Effector memory CD8-positive, alpha-beta T cell (primary cell): Measurements from ENCODE around the gene CKM.

Experiments used
- ATAC-seq: fragments of 150-1000 bp; cut with Tn5 transposase; replicated peaks from 2 replicates; pipeline ENCODE4 v1.10.0; 2021; ENCODE audit warnings: mild to moderate bottlenecking, moderate library complexity
- DNase-seq, 3 experiments: peaks; one replicate each; pipeline ENCODE4 v3.0.0; 2021
- H3K27ac Mint-ChIP-seq, 2 donors: one replicate each; pipeline ENCODE4 v1.8.0; 2022; ENCODE audit warnings: mild to moderate bottlenecking in 2 of 2, mixed read lengths in 2 of 2, moderate library complexity in 2 of 2
- H3K27me3 Mint-ChIP-seq, 2 donors: one replicate each; pipeline ENCODE4 v1.8.0; 2022; ENCODE audit warnings: mixed read lengths in 2 of 2
- H3K36me3 Mint-ChIP-seq: one replicate; pipeline ENCODE4 v1.8.0; 2022; ENCODE audit warnings: mild to moderate bottlenecking, moderate library complexity, mixed read lengths; ENCODE audit not compliant: insufficient read depth
- H3K4me1 Mint-ChIP-seq, 2 donors: one replicate each; pipeline ENCODE4 v1.8.0; 2022; ENCODE audit warnings: low read depth in 2 of 2, mixed read lengths in 2 of 2
- H3K4me3 Mint-ChIP-seq, 2 donors: one replicate each; pipeline ENCODE4 v1.8.0; 2022; ENCODE audit warnings: mild to moderate bottlenecking in 2 of 2, mixed read lengths in 2 of 2, moderate library complexity in 2 of 2
- H3K9me3 Mint-ChIP-seq, 2 donors: one replicate each; pipeline ENCODE4 v1.8.0; 2022; ENCODE audit warnings: mixed read lengths in 2 of 2

The CKM gene

GRCh38 chr19:45304141-45304926 lies 18.3 kb downstream of the CKM start:
- DNase-seq (no peak), ATAC-seq (no peak)
- H3K9me3 Mint-ChIP-seq, result no peaks in the 10 kb centered on the region
- no peak overlapping the region for H3K4me3 Mint-ChIP-seq
- peaks cover 5 to 8% of the 10 kb centered on the region in 2 donors for H3K4me1 Mint-ChIP-seq
- peaks cover 17% of the 10 kb centered on the region for H3K36me3 Mint-ChIP-seq
- peak overlapping the region; percentile 41 to 64 for H3K27ac Mint-ChIP-seq
- H3K27me3 Mint-ChIP-seq, result no peaks in the 10 kb centered on the region

- H3K27ac Mint-ChIP-seq, result peak overlapping the region in 1 of 2 donors; percentile 41
Measured at GRCh38 chr19:45303269-45304060, 19.2 kb downstream of the CKM start.

GRCh38 chr19:45302416-45302815 lies 20.3 kb downstream of the CKM start:
- no peak for ATAC-seq
- Mint-ChIP-seq H3K9me3 (no peaks in the 10 kb centered on the region), H3K27me3 (no peaks in the 10 kb centered on the region), H3K4me1 (peaks cover 5 to 8% of the 10 kb centered on the region in 2 donors), H3K36me3 (peaks cover 26% of the 10 kb centered on the region), H3K27ac (no peak overlapping the region), H3K4me3 (no peak overlapping the region)
- DNase-seq, result no peak

More at GRCh38 chr19:45303269-45304060, 19.2 kb downstream of the CKM start:
- no peaks in the 10 kb centered on the region for H3K27me3 Mint-ChIP-seq
- H3K36me3 Mint-ChIP-seq, result peaks cover 25% of the 10 kb centered on the region
- no peak overlapping the region for H3K4me3 Mint-ChIP-seq
- peaks cover 5 to 8% of the 10 kb centered on the region in 2 donors for H3K4me1 Mint-ChIP-seq
- DNase-seq (no peak), ATAC-seq (no peak)
- no peaks in the 10 kb centered on the region for H3K9me3 Mint-ChIP-seq

- Mint-ChIP-seq H3K4me1 (peaks cover 3 to 4% of the 10 kb centered on the region in 2 donors), H3K4me3 (no peak overlapping the region), H3K27ac (no peak overlapping the region), H3K36me3 (peaks cover 44% of the 10 kb centered on the region), H3K9me3 (no peaks in the 10 kb centered on the region), H3K27me3 (no peaks in the 10 kb centered on the region)
- no peak for DNase-seq
- no peak for ATAC-seq
Measured at GRCh38 chr19:45299719-45300118, 23.0 kb downstream of the CKM start.

- DNase-seq, result no peak
- Mint-ChIP-seq H3K27me3 (no peaks in the 10 kb centered on the region), H3K27ac (peak overlapping the region in 1 of 2 donors; percentile 72), H3K4me1 (no peaks in the 10 kb centered on the region), H3K4me3 (no peak overlapping the region), H3K36me3 (peaks cover 47% of the 10 kb centered on the region), H3K9me3 (no peaks in the 10 kb centered on the region)
- ATAC-seq, result no peak
Measured at GRCh38 chr19:45298264-45298663, 24.4 kb downstream of the CKM start.

- Mint-ChIP-seq H3K36me3 (peaks cover 49% of the 10 kb centered on the region), H3K27me3 (no peaks in the 10 kb centered on the region), H3K27ac (no peak overlapping the region)
Measured at GRCh38 chr19:45297674-45298073, 25.0 kb downstream of the CKM start.

GRCh38 chr19:45296355-45296754 lies 26.3 kb downstream of the CKM start:
- ATAC-seq (no peak), DNase-seq (no peak)
- Mint-ChIP-seq H3K27me3 (no peaks in the 10 kb centered on the region), H3K4me3 (no peak overlapping the region), H3K4me1 (no peaks in the 10 kb centered on the region), H3K36me3 (peaks cover 41% of the 10 kb centered on the region), H3K27ac (peak overlapping the region in 1 of 2 donors; percentile 72), H3K9me3 (no peaks in the 10 kb centered on the region)

More at GRCh38 chr19:45297674-45298073, 25.0 kb downstream of the CKM start:
- H3K4me1 Mint-ChIP-seq, result no peaks in the 10 kb centered on the region
- no peak for DNase-seq
- no peak for ATAC-seq
- no peak overlapping the region for H3K4me3 Mint-ChIP-seq
- no peaks in the 10 kb centered on the region for H3K9me3 Mint-ChIP-seq

GRCh38 chr19:45295873-45296272 lies 26.8 kb downstream of the CKM start:
- Mint-ChIP-seq H3K27me3 (no peaks in the 10 kb centered on the region), H3K9me3 (no peaks in the 10 kb centered on the region), H3K4me1 (no peaks in the 10 kb centered on the region), H3K36me3 (peaks cover 44% of the 10 kb centered on the region), H3K4me3 (no peak overlapping the region), H3K27ac (peak overlapping the region in 1 of 2 donors; percentile 72)
- ATAC-seq, result no peak
- DNase-seq, result no peak

- Mint-ChIP-seq H3K27ac (no peak overlapping the region), H3K27me3 (no peaks in the 10 kb centered on the region), H3K36me3 (peaks cover 50% of the 10 kb centered on the region), H3K9me3 (no peaks in the 10 kb centered on the region), H3K4me1 (no peaks in the 10 kb centered on the region), H3K4me3 (no peak overlapping the region)
- no peak for DNase-seq
- no peak for ATAC-seq
Measured at GRCh38 chr19:45294291-45295029, 28.2 kb downstream of the CKM start.

- ATAC-seq (no peak), DNase-seq (no peak)
- Mint-ChIP-seq H3K4me3 (no peak overlapping the region), H3K27ac (peak overlapping the region; percentile 41 to 82), H3K27me3 (no peaks in the 10 kb centered on the region), H3K9me3 (no peaks in the 10 kb centered on the region), H3K4me1 (no peaks in the 10 kb centered on the region), H3K36me3 (peaks cover 48% of the 10 kb centered on the region)
Measured at GRCh38 chr19:45293682-45294081, 29.0 kb downstream of the CKM start.

GRCh38 chr19:45291834-45292233 lies 30.8 kb downstream of the CKM start:
- H3K4me3 Mint-ChIP-seq, result no peak overlapping the region
- DNase-seq (no peak), ATAC-seq (no peak)
- H3K4me1 Mint-ChIP-seq, result no peaks in the 10 kb centered on the region
- H3K36me3 Mint-ChIP-seq, result peaks cover 51% of the 10 kb centered on the region
- H3K27ac Mint-ChIP-seq, result no peak overlapping the region
- no peaks in the 10 kb centered on the region for H3K27me3 Mint-ChIP-seq
- H3K9me3 Mint-ChIP-seq, result no peaks in the 10 kb centered on the region

GRCh38 chr19:45290381-45290931 lies 32.2 kb downstream of the CKM start:
- Mint-ChIP-seq H3K27me3 (no peaks in the 10 kb centered on the region), H3K27ac (no peak overlapping the region), H3K4me3 (no peak overlapping the region), H3K4me1 (no peaks in the 10 kb centered on the region), H3K9me3 (no peaks in the 10 kb centered on the region), H3K36me3 (peaks cover 54% of the 10 kb centered on the region)
- DNase-seq (no peak), ATAC-seq (no peak)

- no peaks in the 10 kb centered on the region for H3K27me3 Mint-ChIP-seq
- no peaks in the 10 kb centered on the region for H3K9me3 Mint-ChIP-seq
- no peak overlapping the region for H3K27ac Mint-ChIP-seq
- peaks cover 61% of the 10 kb centered on the region for H3K36me3 Mint-ChIP-seq
- DNase-seq (no peak), ATAC-seq (no peak)
- no peaks in the 10 kb centered on the region for H3K4me1 Mint-ChIP-seq
- no peak overlapping the region for H3K4me3 Mint-ChIP-seq
Measured at GRCh38 chr19:45283443-45284033, 39.1 kb downstream of the CKM start.
